Esophagus (tissue), 2 donors: Measurements from ENCODE around the gene MED29. TPM values are rescaled to one million over a fixed set of nuclear protein-coding genes. Genes with fewer than 3 reads are reported as not detected.

Experiments
- H3K27ac ChIP-seq, 2 donors: one replicate each; pipeline ENCODE4 v1.5.1; 2013; ENCODE audit warnings: low read depth in 2 of 2, mild to moderate bottlenecking in 2 of 2, inconsistent platforms in 1 of 2, low read length in 1 of 2, moderate library complexity in 1 of 2
- H3K27me3 ChIP-seq, 2 donors: one replicate each; pipeline ENCODE4 v1.6.1; 2013; ENCODE audit warnings: low read length in 2 of 2, control low read depth in 1 of 2, mild to moderate bottlenecking in 1 of 2; ENCODE audit not compliant: insufficient read depth in 2 of 2, control insufficient read depth in 1 of 2
- H3K36me3 ChIP-seq, 2 donors: one replicate each; pipeline ENCODE4 v1.6.1; 2013; ENCODE audit warnings: low read length in 1 of 2; ENCODE audit not compliant: control insufficient read depth in 2 of 2, insufficient read depth in 2 of 2
- H3K4me1 ChIP-seq, 2 donors: one replicate each; pipeline ENCODE4 v1.6.1; 2013; ENCODE audit warnings: low read length in 1 of 2; ENCODE audit not compliant: control insufficient read depth in 2 of 2, insufficient read depth in 2 of 2
- H3K4me3 ChIP-seq, 2 donors: one replicate each; pipeline ENCODE4 v1.5.1; 2013; ENCODE audit warnings: low read length in 2 of 2, mild to moderate bottlenecking in 2 of 2, low read depth in 1 of 2, moderate library complexity in 1 of 2
- H3K9me3 ChIP-seq, 2 donors: one replicate each; pipeline ENCODE4 v1.6.1; 2013; ENCODE audit warnings: mild to moderate bottlenecking in 2 of 2, low read depth in 1 of 2, low read length in 1 of 2, moderate library complexity in 1 of 2; ENCODE audit not compliant: control insufficient read depth in 2 of 2, insufficient read depth in 1 of 2
- WGBS, 2 donors: extraction: QIAGEN DNeasy Blood & Tissue Kit; methylation state at CpG; one replicate each; pipeline ENCODE4 v1.1.7; 2013; 5-methylcytosine and 5-hydroxymethylcytosine counted together
- polyA plus RNA-seq, 2 donors: library from polyadenylated mRNA; stranded (reverse); fragments of 200-250 nt; gene quantifications; one replicate each; pipeline ENCODE4 v1.2.3, GENCODE V29; 2013
- donor health status: healthy with polysubstance abuse.
- donor health status: Bipolar disorder and iron deficiency.

Gene MED29
- polyA plus RNA-seq, 2 donors, result 15.6 to 22.7 TPM

DNA sequence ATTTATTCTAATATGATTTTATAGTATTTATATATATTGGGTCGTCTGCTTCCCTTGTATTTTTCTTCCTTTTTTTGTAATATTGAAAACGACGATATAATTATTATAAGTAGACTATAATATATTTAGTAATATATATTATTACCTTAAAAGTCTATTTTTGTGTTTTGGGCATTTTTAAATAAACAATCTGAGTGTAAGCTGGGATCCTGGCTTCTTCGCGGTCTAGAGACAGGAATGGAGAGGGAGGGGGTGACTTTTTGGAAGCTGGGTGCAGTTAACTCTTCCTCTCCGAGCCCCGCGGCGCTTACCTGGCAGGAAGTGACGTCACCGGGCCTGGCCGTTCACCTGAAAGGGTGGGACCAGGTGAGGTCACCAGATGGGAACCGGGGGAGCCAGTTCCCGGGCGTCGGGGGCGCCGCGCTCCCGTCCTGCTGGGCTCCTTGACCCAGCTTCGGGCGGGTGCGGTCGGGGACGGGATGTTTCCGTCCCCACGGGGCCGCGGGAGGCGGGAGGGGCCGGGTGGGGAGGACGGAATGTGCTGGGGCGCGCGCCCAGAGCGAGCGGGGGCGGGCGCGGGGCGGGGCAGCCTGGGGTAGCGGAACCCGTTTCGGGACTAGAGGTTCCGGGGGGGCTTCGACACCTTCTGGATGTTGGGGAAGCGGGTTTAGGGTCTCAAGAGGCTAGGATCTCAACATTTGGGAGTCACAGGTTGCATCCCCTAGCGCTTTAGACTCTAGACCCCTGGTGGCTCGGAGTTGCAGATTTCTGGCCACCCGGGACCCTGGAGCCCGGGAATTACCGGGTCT is 18.2 kb downstream of the MED29 start:
- Histone ChIP-seq H3K4me1 (peaks cover 0 to 7% of the 10 kb centered on the region in 2 donors), H3K9me3 (no peaks in the 10 kb centered on the region), H3K4me3 (peak overlapping the region; percentile 43 to 94), H3K27me3 (no peaks in the 10 kb centered on the region), H3K27ac (peak overlapping the region; percentile 100), H3K36me3 (peaks cover 7 to 11% of the 10 kb centered on the region in 2 donors)
- 0 to 1% methylated on average over 51 to 52 of the region's 52 CpGs for WGBS, 2 donors

DNA sequence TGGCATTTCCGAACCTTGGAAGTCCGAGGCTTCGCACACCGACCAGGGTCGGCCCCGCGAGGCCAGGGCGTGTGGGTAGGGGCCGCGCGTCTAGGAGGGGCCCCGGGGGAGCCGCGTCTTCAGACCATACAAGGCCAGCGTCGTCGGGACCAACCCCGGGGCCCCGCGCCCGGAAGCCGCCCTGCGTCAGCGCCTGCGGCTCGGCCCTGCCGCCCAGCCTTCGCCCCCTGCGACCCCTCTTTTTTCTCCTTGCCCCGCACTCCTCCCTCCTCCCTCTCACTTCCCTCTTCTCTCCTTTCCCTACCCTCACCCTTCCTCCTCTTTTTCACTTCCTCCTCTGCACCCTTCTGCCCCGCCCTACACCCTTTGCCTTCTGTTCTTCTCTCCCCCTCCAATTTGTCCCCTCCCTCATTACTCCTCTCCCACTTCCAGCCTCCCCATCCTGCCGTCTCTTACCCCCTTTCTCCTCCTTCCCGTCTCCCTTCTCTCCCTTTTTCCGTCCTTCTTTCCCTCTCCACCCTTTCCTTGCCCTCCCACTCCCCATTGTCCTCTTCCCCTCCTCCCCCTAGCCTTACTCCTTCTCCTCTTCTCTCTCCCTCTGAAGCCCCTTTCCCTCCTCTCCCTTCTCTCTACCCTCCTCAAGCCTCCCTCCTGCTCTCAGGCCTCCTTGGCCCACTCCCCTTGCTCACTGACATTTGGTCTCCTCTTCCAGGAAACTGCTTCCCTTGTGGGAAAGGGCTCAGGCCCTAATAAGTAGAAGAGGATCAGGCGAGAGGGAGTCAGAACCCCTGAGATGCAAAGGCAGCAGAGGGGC is 19.0 kb downstream of the MED29 start:
- no peaks in the 10 kb centered on the region for H3K27me3 ChIP-seq
- peak overlapping the region; percentile 40 to 94 for H3K4me3 ChIP-seq
- peaks cover 7 to 11% of the 10 kb centered on the region in 2 donors for H3K36me3 ChIP-seq
- H3K4me1 ChIP-seq, result peaks cover 4 to 7% of the 10 kb centered on the region in 2 donors
- H3K27ac ChIP-seq, result peak overlapping the region; percentile 100
- WGBS, 2 donors, result 2 to 3% methylated on average over 31 to 35 of the region's 35 CpGs
- no peaks in the 10 kb centered on the region for H3K9me3 ChIP-seq

DNA sequence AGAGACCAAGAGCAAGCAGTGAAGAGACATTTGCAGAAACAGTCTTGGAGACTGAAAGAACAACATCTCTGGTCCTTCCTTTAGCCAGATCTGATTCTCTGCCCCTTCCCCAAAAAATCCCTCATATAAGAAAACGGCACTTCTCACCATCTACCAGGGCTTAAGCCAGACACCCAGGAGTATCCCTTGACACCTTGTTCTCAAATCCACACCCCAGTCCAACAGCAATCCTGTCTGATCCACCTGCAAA is 19.6 kb downstream of the MED29 start:
- 35 to 40% methylated on average over 1 of the region's 1 CpG for WGBS, 2 donors
- Histone ChIP-seq H3K27ac (peak overlapping the region; percentile 100), H3K36me3 (peaks cover 7 to 11% of the 10 kb centered on the region in 2 donors), H3K4me1 (peaks cover 5 to 7% of the 10 kb centered on the region in 2 donors), H3K9me3 (no peaks in the 10 kb centered on the region), H3K27me3 (no peaks in the 10 kb centered on the region), H3K4me3 (peak overlapping the region; percentile 40 to 94)

DNA sequence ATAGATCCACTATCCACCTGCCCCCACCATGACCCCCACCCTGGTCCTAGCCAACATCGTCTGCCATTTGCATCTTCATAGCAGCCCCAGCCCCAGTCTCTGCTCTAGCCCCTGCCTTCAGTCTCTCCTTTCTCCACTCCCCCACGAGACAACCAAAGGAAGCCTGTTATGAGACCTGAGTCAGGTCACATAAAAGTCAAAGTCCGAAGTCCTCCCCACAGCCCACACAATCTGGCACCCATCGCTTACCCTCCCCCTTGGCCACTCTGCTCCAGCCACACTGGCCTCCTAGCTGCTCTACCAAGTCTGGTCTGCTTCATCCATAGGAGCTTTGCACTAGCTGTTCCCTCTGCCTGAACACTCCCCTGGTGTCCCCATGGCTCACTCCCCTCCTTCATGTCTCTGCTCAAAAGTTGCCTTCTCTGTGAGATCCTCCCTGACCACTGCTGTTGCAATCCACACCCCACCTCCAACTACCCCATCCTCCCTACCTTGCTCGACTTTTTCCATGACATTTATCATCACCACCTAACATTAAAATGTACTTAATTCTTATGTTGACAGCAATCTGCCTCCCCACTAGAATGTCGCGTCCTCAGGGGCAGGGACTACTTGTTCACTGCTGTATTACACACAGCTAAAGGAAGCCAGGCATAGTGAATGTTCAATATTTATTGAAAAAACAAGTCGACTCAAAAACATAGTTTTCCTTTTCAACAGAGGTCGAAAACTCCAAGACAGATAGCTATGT is 20.1 kb downstream of the MED29 start:
- peak overlapping the region; percentile 100 for H3K27ac ChIP-seq
- peak overlapping the region in 1 of 2 donors; percentile 94 for H3K4me3 ChIP-seq

GRCh38 chr19:39411832-39412099 is 20.6 kb downstream of the MED29 start:
- peak overlapping the region; percentile 81 to 100 for H3K27ac ChIP-seq
- WGBS, 2 donors, result 0% methylated on average over 7 of the region's 7 CpGs
- peaks cover 5 to 7% of the 10 kb centered on the region in 2 donors for H3K4me1 ChIP-seq
- peak overlapping the region in 1 of 2 donors; percentile 94 for H3K4me3 ChIP-seq
- H3K27me3 ChIP-seq, result no peaks in the 10 kb centered on the region
- peaks cover 7 to 11% of the 10 kb centered on the region in 2 donors for H3K36me3 ChIP-seq
- H3K9me3 ChIP-seq, result no peaks in the 10 kb centered on the region

More for the DNA sequence above, 20.1 kb downstream of the MED29 start:
- no peaks in the 10 kb centered on the region for H3K27me3 ChIP-seq
- no peaks in the 10 kb centered on the region for H3K9me3 ChIP-seq
- peaks cover 5 to 7% of the 10 kb centered on the region in 2 donors for H3K4me1 ChIP-seq
- WGBS, 2 donors, result 9 to 15% methylated on average over 9 of the region's 9 CpGs
- peaks cover 7 to 11% of the 10 kb centered on the region in 2 donors for H3K36me3 ChIP-seq

- peaks cover 7 to 11% of the 10 kb centered on the region in 2 donors for H3K36me3 ChIP-seq
- H3K27ac ChIP-seq, result peak within 1 kb of the TSS; percentile 100
- peak within 1 kb of the TSS; percentile 61 to 94 for H3K4me3 ChIP-seq
- peaks cover 5 to 7% of the 10 kb centered on the region in 2 donors for H3K4me1 ChIP-seq
- WGBS, 2 donors, result 0% methylated on average over 59 to 60 of the region's 60 CpGs
- no peaks in the 10 kb centered on the region for H3K27me3 ChIP-seq
- H3K9me3 ChIP-seq, result no peaks in the 10 kb centered on the region
These were observed 21.1 kb downstream of the MED29 start, which contains the start of gene PLEKHG2 for GRCh38 chr19:39412100-39412866. Gene PLEKHG2 (plus strand): TSS chr19:39412669. CDS start chr19:39414087, 1,418 bp downstream.

DNA sequence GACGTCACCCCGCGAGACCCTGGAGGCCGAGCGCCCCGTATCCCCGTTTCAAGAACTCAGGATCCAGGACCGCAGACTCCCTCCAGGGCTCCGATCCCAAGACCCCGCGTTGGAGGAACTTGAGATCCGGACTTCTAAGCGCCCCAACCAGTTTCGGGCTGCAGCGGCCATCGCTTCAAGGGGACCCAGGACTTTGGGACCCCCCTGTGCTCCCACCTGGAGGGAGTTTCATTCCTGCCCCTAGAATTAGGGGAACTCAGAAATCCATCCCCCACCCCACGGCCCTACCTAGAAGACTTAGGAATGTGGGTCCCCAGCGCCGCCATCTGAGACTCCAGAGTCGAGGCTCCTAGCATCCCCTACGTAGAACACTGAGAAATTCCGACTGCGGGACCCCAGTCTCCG is 21.7 kb downstream of the MED29 start:
- WGBS, 2 donors, result 0% methylated on average over 24 of the region's 24 CpGs
- peaks cover 5 to 7% of the 10 kb centered on the region in 2 donors for H3K4me1 ChIP-seq
- peak overlapping the region; percentile 86 to 94 for H3K27ac ChIP-seq
- peak overlapping the region; percentile 56 to 61 for H3K4me3 ChIP-seq
- H3K9me3 ChIP-seq, result no peaks in the 10 kb centered on the region
- H3K36me3 ChIP-seq, result peaks cover 4 to 9% of the 10 kb centered on the region in 2 donors
- H3K27me3 ChIP-seq, result no peaks in the 10 kb centered on the region

DNA sequence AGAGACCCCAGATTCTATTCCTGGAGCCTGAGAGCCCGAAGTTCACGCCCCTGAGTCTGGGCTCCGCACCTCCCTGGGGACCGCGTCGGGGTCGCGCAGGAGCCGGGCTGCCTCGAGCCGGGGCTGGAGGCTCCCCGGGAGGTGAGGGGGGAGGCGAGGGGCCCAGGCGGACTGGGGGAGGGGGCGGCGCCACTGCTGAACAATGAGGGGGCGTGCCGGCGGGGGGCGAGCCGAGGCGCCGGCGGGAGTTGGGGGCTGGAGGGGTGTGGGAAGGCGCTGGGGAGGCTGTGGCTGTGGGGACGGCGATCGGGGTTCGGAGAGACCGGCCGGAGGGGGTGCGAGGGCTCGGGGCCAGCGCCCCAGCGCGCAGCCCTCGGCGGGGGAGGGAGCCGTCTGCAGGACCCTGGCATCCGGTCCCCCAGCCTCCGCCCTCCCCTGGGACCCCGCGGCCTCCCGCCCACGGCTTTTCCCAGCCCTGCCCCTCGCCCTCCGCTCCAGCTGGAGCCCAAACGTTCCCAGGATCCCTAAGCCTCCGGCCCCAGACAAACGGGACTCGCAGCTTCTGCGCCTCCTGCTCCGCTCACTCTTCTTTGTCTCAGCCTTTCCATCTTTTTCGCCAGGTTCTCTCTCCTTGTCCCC is 22.2 kb downstream of the MED29 start:
- H3K27me3 ChIP-seq, result no peaks in the 10 kb centered on the region
- peak overlapping the region; percentile 56 to 61 for H3K4me3 ChIP-seq
- H3K9me3 ChIP-seq, result no peaks in the 10 kb centered on the region
- H3K27ac ChIP-seq, result peak overlapping the region; percentile 86 to 94
- H3K36me3 ChIP-seq, result peaks cover 0 to 4% of the 10 kb centered on the region in 2 donors
- 2 to 3% methylated on average over 43 to 54 of the region's 54 CpGs for WGBS, 2 donors
- peaks cover 5 to 7% of the 10 kb centered on the region in 2 donors for H3K4me1 ChIP-seq
